Esophagus mucosa (tissue), 1 donor: ENCODE measurements around the gene RBM28. TPM values are rescaled to one million over a fixed set of nuclear protein-coding genes. Genes with fewer than 3 reads are reported as not detected.

ENCODE experiments used
- ATAC-seq: fragments of 200-7000 bp; cut with Tn5 transposase; one replicate; pipeline ENCODE4 v1.9.1; 2020
- total RNA-seq: library from RNA; stranded (reverse); gene quantifications from one replicate; pipeline ENCODE4 v1.2.4, GENCODE V29; 2023
- donor health status: DM: yes; HTN: yes; CAD: no.

Gene RBM28
- total RNA-seq, 1 donor from 2014 or later, result 23.3 TPM

DNA sequence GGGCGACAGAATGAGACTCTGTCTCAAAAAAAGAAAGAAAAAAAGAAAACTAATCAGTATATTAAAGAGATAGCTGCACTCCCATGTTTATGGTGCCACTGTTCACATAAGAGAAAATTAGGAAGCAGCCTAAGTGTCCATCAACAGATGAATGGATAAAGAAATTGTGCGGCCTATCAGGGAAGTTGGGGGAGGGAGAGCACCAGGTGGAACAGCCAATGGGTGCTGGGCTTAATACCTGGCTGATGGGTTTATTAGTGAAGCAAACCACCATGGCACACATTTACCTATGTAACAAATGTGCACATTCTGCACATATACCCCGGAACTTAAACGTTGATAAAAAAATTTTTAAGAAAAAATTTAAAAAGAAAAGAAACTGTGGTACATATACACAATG lies 26.8 kb upstream of the RBM28 start:
- no peak for ATAC-seq

GRCh38 chr7:128366986-128367385 lies 23.3 kb upstream of the RBM28 start:
- ATAC-seq, result no peak

DNA sequence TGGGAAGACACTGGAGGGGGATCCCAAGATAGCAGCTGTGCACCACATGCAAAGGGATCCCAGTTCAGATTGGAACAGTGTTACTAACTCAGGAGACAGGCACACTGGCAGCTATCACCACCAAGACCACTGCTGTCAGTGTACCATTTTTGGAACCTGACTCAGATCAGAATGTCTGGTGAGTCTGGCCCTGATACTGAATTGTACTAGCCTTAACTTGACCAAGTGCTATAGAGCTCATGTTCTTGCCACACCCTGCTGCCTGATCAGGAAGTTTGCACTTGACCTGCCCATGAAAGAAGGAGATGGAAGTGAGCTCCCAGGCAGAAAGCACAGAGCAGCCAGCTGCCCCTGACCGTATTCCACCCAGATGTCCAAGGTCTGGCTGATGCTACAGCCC lies 22.6 kb upstream of the RBM28 start:
- ATAC-seq, result peak; percentile 79

GRCh38 chr7:128365432-128365831 lies 21.7 kb upstream of the RBM28 start:
- ATAC-seq, result no peak

GRCh38 chr7:128364166-128364870 lies 20.6 kb upstream of the RBM28 start:
- ATAC-seq, result no peak

DNA sequence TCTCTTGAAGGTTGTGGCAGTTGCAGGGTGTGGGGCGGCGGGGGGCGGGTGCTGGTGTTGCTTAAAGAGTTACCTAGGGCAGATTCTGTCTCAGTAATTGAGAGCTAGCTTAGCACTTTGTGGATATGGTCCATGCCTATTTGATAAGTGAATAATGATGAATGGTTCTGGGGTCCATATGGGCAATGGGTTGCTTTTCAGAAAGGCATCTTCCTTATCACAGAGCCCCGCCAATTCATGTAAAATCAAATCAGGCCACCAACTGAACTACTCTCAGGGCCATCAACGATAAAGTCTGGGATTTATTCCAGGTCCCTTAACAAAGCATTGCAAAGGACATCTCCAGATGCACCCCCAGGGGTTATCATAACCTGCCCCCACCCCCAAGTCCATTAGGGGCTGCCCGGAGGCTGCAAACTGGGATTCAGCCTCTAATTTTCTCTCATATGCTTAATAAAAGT lies 19.6 kb upstream of the RBM28 start:
- no peak for ATAC-seq

DNA sequence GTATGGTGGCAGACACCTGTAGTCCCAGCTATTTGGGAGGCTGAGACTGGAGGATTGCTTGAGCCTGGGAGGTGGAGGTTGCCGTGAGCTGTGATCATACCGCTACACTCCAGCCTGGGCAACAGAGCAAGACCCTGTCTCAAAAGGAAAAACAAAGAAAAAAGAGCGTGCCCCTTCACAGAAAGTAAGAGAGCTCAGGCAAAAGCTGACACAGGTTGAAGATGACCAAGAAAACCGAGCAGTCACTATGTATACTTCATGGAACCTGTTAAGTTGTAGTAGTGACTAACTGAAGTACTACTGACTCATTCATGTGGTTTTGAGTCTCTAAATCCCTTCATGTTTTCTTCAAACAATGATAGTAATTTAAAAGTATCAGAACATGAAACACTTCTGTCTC lies 19.0 kb upstream of the RBM28 start:
- peak; percentile 67 for ATAC-seq

GRCh38 chr7:128361411-128362379 lies 18.0 kb upstream of the RBM28 start, which contains the start of gene PRRT4:
PRRT4 (minus strand) TSS chr7:128361690.
- peak; percentile 65 for ATAC-seq

DNA sequence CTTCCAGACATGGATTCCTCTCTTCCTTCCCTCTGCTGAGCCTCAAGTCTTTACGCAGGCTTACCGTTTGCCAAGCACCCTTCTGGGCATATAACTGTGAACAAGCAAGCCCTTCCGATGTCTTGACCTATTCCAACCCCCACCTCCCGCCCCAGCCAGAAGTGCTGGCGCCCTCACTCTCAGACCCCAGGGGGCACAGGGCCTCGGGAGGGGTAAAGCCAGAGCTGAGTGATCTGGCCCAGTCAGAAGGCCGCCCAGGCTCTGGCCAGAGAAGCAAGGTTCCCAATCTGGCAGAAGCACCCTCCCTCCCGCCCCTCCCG lies 16.6 kb upstream of the RBM28 start:
- ATAC-seq, result no peak

DNA sequence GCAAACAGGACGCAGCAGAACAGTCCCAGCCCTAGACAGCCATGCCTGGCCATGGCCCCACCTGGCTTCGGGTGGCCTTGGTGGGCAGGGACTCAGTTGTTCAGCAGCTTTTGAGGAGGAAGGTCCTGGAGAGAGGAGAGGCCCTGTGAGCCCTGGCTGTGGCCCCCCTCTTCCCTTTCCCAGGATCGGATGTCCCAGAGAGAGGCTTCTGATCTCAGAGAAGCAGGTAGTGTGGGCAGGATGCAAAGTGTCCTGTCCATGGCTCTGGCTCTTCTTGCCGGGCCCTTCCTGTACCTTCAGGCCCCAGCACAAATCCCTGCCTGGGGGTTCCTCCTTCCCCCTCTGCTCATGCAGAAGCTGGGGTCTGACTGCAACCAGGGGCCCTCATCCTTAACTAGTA lies 16.2 kb upstream of the RBM28 start:
- no peak for ATAC-seq

DNA sequence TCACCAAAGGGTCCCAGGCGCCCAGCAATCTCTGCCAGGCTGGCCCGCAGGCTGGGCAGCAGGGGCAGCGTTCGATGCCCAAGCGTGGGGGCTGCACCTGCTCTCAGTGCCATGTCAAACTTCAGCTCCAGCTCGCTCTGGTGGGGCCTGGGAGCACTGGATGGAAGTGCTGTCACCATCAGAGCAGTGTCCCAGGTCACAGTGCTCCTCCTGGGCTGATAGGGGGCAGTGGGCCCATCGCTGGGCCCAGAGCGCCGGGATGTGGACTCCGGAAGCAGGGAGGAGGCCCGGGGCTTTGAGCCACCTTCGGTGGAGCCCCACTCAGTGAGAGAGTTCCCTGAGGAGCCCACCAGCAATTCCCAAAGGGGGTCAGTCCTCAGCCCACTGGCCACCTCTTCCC lies 15.6 kb upstream of the RBM28 start:
- no peak for ATAC-seq

GRCh38 chr7:128358233-128358632 lies 14.5 kb upstream of the RBM28 start:
- ATAC-seq, result no peak

DNA sequence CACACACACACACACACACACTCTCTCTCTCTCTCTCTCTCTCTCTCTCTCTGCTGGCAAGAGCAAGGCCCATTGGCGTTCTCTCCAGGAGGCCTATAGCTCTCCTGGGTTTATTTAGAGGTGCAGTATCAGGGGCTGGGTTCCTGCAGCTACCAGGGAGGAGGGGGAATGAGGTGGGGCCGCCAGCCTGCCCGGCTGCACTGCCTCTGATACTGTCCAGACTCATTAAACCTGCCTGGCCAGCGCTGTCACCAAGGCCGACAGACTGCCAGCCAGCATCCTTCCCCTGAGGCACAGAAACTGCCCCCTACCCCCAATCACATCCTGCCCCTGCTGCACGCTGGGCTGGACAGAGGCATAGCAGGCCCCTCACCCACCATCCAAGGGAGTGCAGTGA lies 13.5 kb upstream of the RBM28 start:
- ATAC-seq, result no peak

GRCh38 chr7:128356546-128357216 lies 13.0 kb upstream of the RBM28 start:
- ATAC-seq, result no peak

DNA sequence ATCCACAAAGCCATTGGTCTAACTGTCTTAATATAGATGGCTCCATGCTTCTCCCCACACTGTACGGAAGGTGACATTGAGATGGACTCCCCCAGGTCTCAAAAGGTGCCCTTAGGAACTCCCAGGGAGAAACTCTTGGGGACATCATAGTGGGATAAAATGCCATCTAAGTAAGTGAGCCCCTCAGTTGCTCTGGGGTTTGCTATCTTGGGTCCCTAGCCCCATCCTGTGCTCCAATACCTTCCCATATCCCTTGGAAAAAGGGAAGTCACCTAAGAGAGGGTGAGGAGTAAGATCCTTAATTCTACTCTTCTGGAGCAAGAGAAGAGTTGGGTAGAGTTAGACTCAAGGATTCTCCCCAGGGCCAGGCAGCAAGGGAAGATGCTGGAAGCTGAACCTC lies 9.9 kb upstream of the RBM28 start:
- no peak for ATAC-seq

GRCh38 chr7:128353189-128353588 lies 9.5 kb upstream of the RBM28 start:
- no peak for ATAC-seq

DNA sequence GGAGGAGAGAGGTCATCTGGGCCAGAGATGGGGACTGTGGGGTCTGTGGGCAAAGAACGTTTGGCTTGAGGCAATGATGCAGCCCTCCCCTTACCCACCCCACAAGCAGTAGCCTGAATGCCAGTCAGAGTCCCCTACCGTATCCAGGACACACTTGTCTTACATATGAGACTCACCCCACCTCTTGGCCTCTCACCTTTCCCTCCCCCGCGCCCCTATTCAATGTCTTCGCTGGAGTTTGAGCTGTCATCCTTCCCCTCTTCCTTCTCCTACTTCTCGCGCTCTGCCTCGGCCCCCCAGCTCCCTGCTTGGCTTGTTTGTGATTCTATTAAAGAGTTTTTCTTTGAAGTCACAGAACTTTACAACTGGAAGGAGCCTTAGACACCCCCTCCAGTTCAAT lies 8.9 kb upstream of the RBM28 start:
- no peak for ATAC-seq

- peak; percentile 47 for ATAC-seq
Observed at GRCh38 chr7:128352153-128352537, 8.4 kb upstream of the RBM28 start.

- ATAC-seq, result no peak
Observed at GRCh38 chr7:128351296-128352152, 7.8 kb upstream of the RBM28 start.

GRCh38 chr7:128350708-128351295 lies 7.1 kb upstream of the RBM28 start:
- ATAC-seq, result no peak

DNA sequence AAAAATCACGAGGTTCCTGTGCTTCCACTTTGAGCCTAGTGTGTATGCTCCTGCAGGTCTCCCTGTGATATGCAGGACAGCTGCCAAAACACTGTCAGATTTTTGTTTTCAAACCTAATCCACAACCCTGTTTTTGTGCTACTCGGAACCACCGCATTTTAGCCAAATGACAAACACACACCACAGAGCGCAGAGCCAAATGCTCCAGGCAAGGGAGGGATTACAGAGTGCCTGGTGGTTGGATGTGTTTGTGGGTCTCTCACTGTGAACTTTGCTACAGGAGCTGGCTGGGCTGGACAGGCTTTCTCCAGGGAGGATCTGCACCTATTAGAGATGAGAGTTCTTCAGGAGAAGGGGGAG lies 5.7 kb upstream of the RBM28 start:
- peak; percentile 24 for ATAC-seq

GRCh38 chr7:128347647-128348097 lies 4.0 kb upstream of the RBM28 start:
- ATAC-seq, result no peak
